NCI-H2107 treated with DMSO at 0.1 percent for 48 hours (cell line): Measurements from ENCODE around the gene TOMM40L.

Source experiments
- DNase-seq: peaks from one replicate; lab custom pipeline; 2025; ENCODE audit not compliant: unreplicated experiment; lab: John Stamatoyannopoulos, UW

The TOMM40L gene

DNA sequence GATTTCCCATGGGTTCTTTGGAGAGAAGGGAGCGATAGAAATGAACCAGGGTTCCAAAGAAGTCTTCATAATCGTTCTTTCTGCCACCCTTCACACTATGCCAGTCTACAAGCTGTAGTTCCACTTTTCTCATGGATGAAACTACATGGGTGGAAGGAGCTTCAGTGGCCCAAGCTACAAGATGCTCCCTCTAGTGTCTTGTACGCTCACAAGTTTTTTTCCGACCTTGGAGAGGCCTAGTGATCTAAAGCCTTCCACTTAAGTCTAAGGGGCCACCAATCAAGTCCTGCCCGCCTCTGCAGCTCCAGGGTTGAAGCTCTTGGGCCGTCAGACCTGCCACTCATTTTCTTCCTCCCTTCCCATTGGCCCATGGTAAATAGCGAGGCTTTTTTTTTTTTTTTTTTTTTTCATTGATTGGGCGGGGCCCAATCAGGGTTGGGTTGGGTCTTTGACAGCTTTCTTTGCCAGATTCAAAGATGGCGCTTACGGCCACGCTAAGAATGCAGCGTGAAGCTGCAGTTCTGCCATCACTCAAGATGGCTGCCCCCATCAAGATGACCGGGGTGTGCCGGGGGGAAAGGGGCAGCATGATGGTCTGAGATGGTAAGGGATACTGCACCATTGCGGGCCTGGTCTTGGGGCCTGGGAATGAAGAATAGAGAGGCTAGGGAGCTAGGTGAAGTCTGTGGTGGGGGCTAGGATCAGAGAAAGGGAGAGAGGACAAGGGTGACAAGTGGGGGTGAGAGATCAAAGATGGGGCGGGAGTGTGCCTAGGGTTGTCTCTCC is at the start of gene TOMM40L:
TOMM40L (plus strand) TSS at position 527 of the 786 bp plus-strand sequence. CDS start 430 bp downstream, outside the sequence.
- DNase-seq: peak; percentile 98

DNA sequence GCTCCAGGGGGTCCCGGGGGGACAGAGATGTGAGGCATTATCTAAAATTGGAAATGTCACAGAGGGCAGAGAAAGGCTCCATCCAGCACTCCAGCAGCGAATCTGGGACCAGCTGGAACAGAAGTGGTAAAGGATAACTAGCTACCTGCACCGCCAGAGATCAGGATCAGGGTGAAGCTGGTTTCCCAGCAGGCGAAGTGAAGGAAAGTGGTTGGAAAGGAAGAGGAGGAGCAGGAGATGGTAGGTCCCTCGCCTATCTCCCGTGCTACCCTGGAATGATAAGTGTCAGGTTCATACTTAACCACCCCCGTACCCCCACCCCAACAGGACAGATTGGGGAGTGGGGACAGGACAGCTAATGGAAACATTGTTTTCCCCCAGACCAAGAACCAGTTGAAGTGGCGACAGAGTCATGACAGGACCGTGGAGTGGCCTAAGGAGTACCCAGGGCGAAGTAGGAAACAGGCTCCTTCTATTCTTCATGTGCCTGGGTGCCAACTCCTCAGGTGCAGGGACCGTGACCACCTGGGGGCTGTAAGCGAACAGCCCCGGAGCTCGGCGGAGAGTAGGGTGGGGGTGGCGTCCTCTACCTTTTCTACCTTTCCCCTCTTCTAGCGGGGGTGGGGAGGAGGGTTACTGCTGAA is 49.3 kb upstream of the TOMM40L start:
- no peak for DNase-seq

DNA sequence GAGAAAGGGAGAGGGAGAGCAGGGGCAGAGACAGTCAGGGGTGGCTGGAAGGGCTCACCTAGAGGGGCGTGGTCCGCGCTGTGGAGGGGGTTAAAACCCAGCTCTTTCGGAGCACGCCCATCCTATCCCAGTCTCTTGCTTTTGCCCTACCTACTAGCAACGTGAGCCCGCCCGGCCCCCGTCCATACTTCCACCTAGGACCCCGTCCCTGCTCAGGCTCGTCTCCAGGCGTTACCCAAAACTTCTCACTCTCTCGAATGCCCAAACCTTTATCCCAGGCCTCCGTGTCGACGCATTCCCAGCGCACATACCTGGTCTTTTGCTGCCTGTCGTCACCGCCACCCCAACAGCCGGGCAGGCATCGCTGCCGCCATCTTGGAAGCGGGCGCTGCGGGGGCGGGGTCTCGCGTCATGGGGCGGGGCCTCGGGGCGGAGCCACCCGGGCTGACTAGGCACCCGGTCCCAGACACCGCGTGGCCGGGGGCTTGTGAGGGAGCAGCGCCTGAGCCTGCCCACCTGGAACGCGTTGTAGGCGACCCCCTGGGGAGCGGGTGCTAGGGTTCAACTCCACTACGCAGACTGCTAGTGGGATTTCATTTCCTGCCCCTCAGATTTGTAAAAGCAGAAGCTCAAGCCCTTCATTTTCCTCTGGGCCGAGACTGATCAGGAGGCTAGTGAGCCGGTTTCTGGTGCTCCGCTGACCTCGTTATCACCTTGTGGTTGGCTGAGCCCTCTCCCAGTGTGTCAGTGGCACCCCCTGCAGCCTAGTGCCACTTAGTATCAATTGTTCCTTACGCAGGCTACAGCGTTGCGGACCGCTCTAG is 48.5 kb upstream of the TOMM40L start, which contains the start of gene B4GALT3:
B4GALT3 (minus strand) TSS at position 396 of the 824 bp plus-strand sequence. CDS start 1,447 bp downstream, outside the sequence.
- DNase-seq: peak; percentile 85

DNA sequence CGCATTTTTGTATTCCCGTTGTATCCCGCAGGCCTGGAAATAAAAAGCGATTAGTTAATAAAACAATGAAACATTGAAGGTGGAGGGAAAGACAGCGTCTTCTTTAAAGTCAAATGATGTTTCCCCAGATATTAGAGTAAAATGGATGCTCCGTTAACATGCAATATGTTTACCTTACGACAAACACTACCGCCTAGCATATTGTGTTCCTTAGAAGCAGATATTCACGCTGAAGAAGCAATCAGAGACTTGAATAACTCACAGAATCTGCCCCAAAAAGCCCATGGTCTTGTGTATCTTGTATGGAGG is 48.0 kb upstream of the TOMM40L start:
- no peak for DNase-seq

DNA sequence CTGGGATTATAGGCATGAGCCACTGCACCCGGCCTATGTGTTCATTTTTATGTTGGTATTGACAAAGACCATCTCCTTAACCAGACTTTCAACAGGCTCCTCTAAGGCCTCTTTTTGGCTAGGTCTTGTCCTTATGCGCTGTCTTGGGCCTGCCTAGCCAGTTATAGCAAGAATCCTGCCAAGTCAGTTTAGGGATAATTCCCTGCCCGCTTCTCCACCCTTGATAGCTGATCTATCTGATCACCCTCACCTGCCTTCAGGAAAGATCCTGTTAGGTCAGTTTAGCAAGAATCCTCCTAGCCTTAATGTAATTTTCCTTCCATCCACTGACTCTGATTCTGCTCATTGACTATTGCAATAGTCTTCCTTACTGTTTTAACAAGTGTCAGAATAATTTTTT is 46.2 kb upstream of the TOMM40L start:
- no peak for DNase-seq

DNA sequence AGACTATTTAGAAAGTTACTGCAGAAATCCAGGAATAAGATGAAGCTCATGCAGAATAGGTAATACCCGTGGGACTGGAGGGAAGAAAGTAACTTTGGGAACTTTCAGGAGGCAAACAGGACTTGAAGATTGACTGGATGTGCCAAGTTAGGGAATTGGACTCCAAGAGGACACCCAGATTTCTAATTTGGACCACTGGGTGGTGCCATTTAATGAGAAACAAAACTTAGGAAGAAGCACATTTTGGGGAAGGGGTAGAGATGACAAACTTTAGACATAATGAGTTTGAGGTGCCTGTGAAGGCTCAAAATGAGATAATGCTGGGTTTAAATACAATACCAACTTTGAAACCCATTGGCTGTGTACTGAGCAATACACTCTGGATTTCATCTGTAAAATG is 45.2 kb upstream of the TOMM40L start:
- DNase-seq: no peak

DNA sequence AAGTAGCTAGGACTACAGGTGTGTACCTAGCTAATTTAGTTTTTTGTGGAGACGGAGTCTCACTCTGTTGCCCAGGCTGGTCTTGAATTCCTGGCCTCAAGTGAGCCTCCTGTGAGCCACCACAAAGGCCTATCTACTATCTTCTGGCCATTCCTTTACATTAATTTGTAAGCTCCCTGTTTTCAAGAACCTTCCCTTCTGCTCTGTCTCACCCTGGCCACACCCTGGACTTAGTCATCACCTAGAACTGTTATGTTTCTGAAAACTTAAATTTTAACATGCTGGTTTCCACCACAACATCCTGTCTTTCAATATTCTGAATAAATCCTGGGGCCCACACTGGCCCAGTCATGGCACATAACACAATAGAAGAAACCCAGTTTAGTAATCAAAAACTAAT is 43.6 kb upstream of the TOMM40L start:
- DNase-seq: no peak

DNA sequence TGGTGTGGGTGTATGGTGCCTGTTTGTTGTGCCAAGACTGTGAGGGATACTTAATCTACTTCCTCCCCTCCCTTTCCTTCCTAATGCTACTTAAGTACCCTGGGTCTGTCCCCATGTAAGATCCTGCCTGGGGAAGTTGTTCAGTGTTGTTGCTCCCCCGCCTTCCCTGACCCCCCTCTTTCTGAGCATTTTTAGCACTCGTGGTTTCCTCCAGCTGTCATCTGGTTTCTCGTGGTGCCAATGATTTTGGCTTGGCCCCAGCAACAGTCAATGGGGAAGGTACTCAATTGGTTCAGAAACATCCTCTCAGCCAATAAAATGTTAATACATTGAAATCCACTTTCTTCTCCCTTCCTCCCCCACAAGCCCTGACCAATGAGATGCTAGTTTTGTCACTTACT is 40.6 kb upstream of the TOMM40L start:
- peak; percentile 69 for DNase-seq

DNA sequence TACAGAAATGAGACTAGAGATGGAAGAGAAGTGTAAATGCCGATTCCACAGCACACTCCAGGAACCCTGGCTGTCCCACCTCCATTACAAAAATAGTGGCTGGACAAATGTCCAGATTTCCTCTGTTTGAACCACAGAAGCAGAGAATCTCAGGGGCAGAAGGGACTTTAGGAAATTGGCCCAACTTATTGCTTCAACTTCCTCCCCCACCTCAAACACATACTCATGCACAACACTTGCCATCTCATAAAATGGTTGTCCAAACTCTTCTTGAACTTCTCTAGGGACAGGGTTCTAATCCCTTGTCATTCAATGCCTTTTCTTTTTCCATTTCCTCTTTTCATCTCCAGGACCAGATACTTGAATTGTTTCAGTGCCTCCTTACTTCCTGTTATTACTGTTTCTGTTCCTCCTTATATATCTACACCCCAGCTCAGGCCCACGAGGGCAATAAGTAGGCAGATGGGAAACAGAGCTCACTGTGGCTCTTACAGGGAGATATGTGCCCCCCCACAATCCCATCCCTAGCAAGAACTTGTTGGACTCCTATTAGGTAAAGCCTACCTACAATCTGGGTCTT is 40.0 kb upstream of the TOMM40L start:
- no peak for DNase-seq

DNA sequence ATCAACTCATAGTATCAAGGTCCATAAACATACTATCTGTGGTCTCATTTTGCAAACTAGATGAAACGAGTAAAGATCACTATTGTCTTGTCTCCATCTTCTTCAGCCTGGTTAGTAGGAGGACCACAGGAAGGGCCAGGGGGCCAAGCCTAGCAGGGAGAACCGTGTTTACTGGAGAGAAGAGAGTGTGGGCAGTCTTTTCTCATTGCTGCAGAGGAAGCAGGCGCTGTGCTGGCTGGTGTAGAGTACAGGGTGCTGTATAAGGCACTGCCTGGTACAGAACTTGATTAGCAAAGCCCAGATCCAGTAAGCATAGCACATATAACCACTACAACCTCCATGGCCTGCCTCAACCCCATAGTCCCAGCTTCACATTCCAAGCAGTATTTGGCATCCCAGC is 38.5 kb upstream of the TOMM40L start:
- no peak for DNase-seq

DNA sequence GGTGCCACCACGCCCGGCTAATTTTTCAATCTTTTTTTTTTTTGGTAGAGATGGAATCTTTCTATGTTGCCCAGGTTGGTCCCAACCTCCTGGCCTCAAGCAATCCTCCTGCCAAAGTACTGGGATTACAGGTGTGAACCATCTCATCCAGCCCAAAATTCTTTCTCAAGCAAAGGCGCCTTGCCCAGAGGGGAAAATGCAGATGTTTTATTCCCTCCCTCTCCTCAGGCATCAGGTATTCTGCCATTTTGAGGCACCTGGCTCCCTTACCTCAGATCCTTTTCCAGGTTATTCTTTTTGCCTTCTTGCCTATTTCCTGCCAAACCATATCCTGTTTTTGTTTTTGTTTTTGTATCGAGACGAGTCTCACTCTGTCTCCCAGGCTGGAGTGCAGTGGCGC is 37.5 kb upstream of the TOMM40L start:
- no peak for DNase-seq

DNA sequence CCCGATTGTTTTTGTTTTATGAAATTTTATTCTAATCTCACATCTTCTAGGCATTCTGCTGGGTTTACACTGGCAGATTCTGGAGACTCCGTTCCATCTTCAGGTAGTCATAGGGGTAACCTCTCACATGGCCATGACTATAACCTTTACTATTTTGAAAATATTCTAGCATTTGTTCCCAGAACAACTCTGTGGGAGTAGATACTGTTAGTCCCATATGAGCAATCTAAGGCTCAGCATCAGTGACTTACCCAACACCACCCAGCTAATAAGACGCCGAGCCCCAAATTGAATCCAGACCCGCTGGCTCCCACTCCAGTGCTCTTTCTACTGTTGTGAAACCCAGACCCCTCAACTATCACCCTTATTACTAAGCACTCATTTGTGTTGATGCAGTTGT is 36.8 kb upstream of the TOMM40L start:
- DNase-seq: no peak

DNA sequence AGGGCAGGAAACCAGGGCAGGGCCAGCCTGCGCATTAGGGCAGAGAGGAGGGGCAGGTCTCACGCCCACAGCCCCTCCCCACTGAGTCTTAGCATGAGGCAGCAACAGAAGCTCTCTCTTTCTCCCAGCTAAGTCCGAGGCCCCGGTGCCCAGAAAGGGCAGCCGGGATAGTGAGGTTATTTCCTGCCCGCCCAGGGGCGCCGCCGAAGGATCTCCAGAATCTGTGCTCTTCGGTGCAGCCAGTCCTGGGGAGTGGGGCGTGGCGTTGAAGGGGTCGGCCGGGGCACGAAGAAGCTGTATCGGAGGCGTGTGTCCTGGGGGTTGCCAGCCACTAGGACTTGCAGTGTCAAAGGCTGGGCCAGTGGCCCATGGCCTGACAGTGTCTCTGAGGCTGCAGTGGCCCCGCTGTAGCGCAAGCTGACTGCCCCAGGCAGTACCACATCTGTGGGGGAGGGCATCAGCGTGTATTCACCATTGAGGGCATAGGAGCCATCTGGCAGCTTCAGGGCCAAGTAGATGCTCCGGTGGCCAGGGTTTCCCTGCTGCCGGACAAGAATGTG is 34.8 kb upstream of the TOMM40L start:
- no peak for DNase-seq

DNA sequence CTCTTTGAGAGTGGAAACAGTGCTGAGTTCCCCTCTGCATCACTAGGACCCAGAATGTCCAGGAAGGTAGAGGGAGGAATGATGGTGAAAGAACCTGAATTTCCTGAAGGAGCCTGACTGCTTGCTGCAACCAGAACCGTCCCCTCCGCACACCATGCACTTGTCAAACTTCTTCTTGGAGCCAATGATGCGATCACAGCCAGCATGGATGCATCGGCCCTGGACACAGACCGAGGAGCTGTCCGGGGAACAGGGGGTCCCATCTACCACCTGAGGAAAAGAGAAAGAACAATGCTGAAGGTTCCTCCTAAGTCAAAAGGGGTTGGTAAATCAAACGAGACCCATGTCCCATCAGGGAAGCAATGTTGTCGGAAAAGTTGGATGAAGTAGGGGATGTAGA is 33.9 kb upstream of the TOMM40L start:
- DNase-seq: no peak

DNA sequence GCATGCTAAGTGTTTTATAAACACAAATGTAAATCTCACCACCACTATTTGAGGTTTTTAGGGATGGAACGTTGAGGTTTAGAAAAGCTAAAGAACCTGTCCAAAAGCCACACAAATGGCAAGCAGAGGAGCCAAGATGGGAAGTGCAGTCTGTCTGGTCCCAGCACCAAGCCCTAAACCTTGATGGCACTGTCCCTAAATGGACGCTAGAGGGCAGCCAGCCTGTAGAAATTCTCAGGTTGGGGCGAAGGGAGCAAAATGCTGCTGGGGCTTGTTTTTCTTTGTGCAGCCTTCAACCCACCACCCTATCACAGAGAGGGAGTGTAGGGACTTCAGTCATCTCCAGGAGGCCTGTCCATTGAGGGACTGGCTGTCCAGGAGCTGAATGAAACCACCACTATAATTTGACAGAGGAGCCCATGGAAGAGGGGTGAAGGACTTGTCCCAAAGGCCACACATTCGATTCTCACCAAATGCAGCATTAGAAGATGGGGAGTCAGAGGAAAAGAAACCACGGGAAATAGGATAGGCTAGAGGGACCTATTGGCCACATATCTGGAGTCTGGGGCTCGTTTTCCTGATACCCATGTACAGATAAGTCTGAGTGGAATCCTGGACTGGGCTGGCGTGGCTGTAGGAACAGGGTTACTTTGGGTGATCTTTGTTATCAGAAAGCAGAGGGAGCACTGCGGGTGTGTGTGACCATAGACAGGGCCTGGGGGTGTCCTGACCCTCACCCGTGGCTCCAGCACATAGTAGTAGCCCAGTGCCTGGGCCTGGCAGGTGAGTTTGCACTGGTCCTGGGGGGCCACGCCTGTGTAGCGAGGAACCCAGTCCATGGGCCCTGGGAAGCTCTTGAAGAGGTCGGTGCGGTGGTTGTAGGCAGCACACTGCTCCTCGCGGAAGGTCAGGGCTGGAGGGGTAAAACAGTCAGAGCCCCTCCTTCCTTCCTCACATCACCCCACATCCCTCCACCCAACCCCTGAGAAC is 33.1 kb upstream of the TOMM40L start:
- DNase-seq: peak; percentile 77

DNA sequence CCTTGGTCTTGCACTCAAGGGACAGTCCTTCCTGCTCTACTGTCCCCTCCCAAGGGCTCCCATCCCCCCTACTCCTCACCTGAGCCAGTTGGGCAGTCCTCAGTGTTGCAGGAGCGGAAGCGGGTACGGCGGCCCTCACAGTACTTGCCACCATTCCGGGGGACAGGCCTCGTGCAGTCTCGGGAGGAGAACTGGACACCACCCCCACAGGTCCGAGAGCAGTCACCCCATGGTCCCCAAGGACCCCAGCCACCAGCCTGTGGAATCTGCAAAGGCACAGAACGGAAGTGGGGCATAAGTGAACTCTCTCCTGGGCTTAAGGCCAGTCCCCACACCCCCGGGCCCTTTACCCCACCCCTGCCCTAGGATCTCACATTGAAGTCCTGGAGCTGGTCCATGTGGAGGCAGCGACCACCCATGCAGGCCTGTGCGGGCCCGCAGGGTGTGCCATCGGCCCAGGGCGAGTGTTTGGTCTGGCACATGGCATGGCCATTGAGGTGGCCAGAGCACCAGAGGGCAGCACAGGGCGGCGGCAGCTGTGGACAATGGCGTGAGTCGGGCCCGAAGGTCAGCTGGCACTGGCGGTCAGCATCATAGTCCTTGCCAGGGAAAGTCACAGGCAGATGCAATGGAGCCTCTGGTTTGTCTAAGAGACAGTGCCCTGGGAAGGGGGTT is 32.2 kb upstream of the TOMM40L start:
- DNase-seq: no peak

DNA sequence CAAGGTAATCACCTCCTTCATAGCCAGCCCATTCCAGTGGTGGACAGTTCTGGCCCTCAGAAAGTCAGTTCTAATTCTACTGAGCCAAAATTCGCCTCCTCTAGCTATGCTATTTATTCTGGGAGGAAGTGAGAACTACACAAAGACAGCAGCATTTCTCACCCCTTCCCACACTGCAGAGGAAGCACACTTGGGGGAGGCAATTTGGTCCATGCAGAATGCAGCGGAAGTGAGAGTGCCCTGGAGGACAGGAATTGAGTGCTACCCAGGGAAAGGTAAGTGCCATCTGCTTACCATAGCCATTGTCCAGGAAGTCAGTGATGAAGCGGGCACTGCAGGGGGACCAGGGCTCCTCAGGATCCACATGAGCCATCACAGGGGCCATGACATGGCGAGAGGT is 30.7 kb upstream of the TOMM40L start:
- no peak for DNase-seq

DNA sequence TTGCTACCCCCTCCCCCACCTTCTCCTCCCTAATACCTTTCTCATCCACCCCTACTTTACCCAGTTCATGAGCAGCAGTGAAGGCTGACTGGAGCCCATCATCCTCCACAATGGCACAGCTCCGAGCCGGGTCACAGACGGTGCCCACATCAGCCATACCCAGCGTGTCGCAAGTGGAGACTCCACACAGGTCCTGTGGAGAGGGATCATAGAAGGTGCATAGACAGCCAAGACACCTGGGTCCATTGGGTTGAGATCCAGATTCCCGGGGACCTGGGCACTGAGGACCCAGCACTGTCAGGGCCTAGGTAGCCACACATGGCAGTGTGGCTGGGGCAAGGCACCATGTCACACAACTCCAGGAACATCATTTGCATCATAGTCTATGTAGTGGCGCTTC is 29.7 kb upstream of the TOMM40L start:
- DNase-seq: no peak
